Loucy (cell line): ENCODE measurements around the gene HSF5.
A peak's percentile ranks its signal among the peaks of the same experiment; 100 is the strongest.

Experiments
- H2AFZ ChIP-seq: fragments of 200-600 bp; sonication (generic); 2 replicates; pipeline ENCODE4 v1.6.0; 2016; ENCODE audit warnings: antibody characterized with exemption, mild to moderate bottlenecking, low read length, moderate library complexity
- H3F3A ChIP-seq: fragments of 200-600 bp; 2 replicates; pipeline ENCODE4 v1.6.0; 2016; ENCODE audit warnings: antibody characterized with exemption, low read depth, mild to moderate bottlenecking
- H3K27me3 ChIP-seq: fragments of 200-600 bp; sonication (generic); 2 replicates; pipeline ENCODE4 v1.6.1; 2014; ENCODE audit warnings: low read length, mild to moderate bottlenecking; ENCODE audit not compliant: insufficient read depth, poor library complexity, severe bottlenecking
- H3K36me3 ChIP-seq: fragments of 200-600 bp; sonication (generic); 2 replicates; pipeline ENCODE4 v1.6.1; 2016; ENCODE audit warnings: low read length; ENCODE audit not compliant: insufficient read depth
- H3K4me1 ChIP-seq: fragments of 200-600 bp; sonication (generic); 2 replicates; pipeline ENCODE4 v1.5.1; 2014; ENCODE audit warnings: low read length, mild to moderate bottlenecking; ENCODE audit not compliant: insufficient read depth, poor library complexity, severe bottlenecking
- H3K4me2 ChIP-seq: fragments of 200-600 bp; sonication (generic); 2 replicates; pipeline ENCODE4 v1.6.0; 2014; ENCODE audit warnings: antibody characterized with exemption, low read length, low read depth, mild to moderate bottlenecking; ENCODE audit not compliant: poor library complexity, severe bottlenecking
- H3K4me3 ChIP-seq: fragments of 200-600 bp; sonication (generic); 2 replicates; pipeline ENCODE4 v1.5.1; 2014; ENCODE audit warnings: low read length, mild to moderate bottlenecking, mixed read lengths; ENCODE audit not compliant: poor library complexity, severe bottlenecking
- H3K79me2 ChIP-seq: fragments of 200-600 bp; sonication (generic); 2 replicates; pipeline ENCODE4 v1.6.1; 2014; ENCODE audit warnings: low read length; ENCODE audit not compliant: insufficient read depth
- H3K9ac ChIP-seq: fragments of 200-600 bp; sonication (generic); 2 replicates; pipeline ENCODE4 v1.6.0; 2014; ENCODE audit warnings: mild to moderate bottlenecking, low read depth, low read length, moderate library complexity; ENCODE audit not compliant: poor library complexity, severe bottlenecking
- H3K9me2 ChIP-seq: fragments of 200-600 bp; sonication (generic); replicated peaks from 2 replicates; pipeline ENCODE4 v1.6.1; 2016; ENCODE audit warnings: low read depth, low read length, mixed read lengths
- H3K9me3 ChIP-seq: fragments of 200-600 bp; sonication (generic); 2 replicates; pipeline ENCODE4 v1.6.1; 2014; ENCODE audit warnings: mild to moderate bottlenecking, antibody characterized with exemption, low read length, low read depth; ENCODE audit not compliant: insufficient read depth
- H4K20me1 ChIP-seq: fragments of 200-600 bp; sonication (generic); 2 replicates; pipeline ENCODE4 v1.6.0; 2014; ENCODE audit warnings: antibody characterized with exemption, low read length, mild to moderate bottlenecking; ENCODE audit not compliant: insufficient read depth, poor library complexity, severe bottlenecking
- CTCF ChIP-seq: fragments of 200-600 bp; sonication (generic); conservative IDR thresholded peaks from 2 replicates; pipeline ENCODE4 v1.5.1; 2014; ENCODE audit warnings: mild to moderate bottlenecking, antibody characterized with exemption, low read length
- EZH2phosphoT487 ChIP-seq: fragments of 200-600 bp; IDR thresholded peaks from 2 replicates; pipeline ENCODE4 v1.6.1; 2018; ENCODE audit warnings: antibody characterized with exemption, mild to moderate bottlenecking, moderate library complexity, borderline replicate concordance

HSF5 gene

GRCh38 chr17:58513267-58513964, 25.2 kb upstream of the HSF5 start:
- H4K20me1 ChIP-seq = peaks cover 14% of the 10 kb centered on the region
- H3K36me3 ChIP-seq = peaks cover 30% of the 10 kb centered on the region; the same call in 1 of the 2 replicates
- peaks cover 43% of the 10 kb centered on the region for H3K79me2 ChIP-seq
- H3K9ac ChIP-seq = peak overlapping the region; percentile 84
- H3K9me3 ChIP-seq = no peaks in the 10 kb centered on the region
- H3K4me1 ChIP-seq = peaks cover 37% of the 10 kb centered on the region
- peaks cover 2% of the 10 kb centered on the region; the same call in 1 of the 2 replicates for H3F3A ChIP-seq
- H3K4me2 ChIP-seq = peak overlapping the region; percentile 100
- H3K9me2 ChIP-seq = no peaks in the 10 kb centered on the region
- H2AFZ ChIP-seq = no peak overlapping the region
- no peaks in the 10 kb centered on the region for H3K27me3 ChIP-seq
- TF ChIP-seq CTCF = peak; percentile 39
- no peak for TF ChIP-seq EZH2phosphoT487
- H3K4me3 ChIP-seq = peak overlapping the region; percentile 79

GRCh38 chr17:58510075-58510474, 21.9 kb upstream of the HSF5 start:
- Histone ChIP-seq H3F3A (no peaks in the 10 kb centered on the region), H4K20me1 (peaks cover 18% of the 10 kb centered on the region), H3K9me3 (no peaks in the 10 kb centered on the region), H3K4me1 (peaks cover 19% of the 10 kb centered on the region), H3K9ac (no peak overlapping the region), H3K79me2 (peaks cover 41% of the 10 kb centered on the region), H3K4me2 (no peak overlapping the region), H3K4me3 (no peak overlapping the region), H3K27me3 (no peaks in the 10 kb centered on the region), H3K36me3 (peaks cover 57% of the 10 kb centered on the region; the same call in 1 of the 2 replicates), H3K9me2 (no peaks in the 10 kb centered on the region), H2AFZ (no peak overlapping the region)
- no peak for TF ChIP-seq EZH2phosphoT487
- TF ChIP-seq CTCF = no peak

DNA sequence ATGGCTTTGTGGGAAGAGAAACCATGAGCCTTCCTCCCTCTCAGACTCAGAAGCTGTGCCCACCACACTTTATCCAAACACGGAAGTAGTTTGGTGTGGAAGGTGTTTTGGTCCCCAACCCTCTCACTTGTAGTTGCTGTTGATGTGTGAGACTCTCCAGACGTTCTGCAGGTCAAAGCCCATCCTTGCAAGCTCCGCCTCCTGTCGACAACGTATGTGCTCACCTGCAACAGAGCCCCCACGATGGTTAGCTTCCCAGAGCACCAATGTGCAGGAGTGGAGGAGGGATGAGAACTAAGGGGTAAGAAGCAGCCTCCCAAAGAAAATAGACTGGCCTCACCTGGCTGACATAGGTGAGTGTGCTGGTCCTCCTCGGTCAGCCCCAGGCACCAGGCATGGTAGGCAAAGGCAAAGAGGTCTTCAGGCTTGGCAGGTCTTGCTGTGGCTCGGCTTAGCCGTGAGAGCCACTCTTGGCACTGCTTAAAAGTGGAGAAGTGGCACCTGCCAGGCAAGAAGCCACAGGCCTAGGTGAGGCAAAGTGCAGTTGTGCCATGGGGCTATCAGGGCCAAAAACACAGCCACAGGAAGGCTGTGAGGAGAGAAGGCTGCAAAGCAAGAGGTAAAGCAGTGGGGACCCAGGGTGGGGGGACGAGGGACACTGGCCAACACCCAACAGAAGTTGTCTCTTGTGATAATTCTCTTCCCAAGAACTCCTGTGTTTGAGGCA, 20.3 kb upstream of the HSF5 start:
- Histone ChIP-seq H3K9ac (no peak overlapping the region), H3K27me3 (no peaks in the 10 kb centered on the region), H2AFZ (no peak overlapping the region), H4K20me1 (peaks cover 20% of the 10 kb centered on the region), H3F3A (no peaks in the 10 kb centered on the region), H3K9me3 (no peaks in the 10 kb centered on the region), H3K4me2 (no peak overlapping the region), H3K79me2 (peaks cover 33% of the 10 kb centered on the region), H3K9me2 (no peaks in the 10 kb centered on the region), H3K4me3 (no peak overlapping the region), H3K36me3 (peaks cover 70% of the 10 kb centered on the region; the same call in 1 of the 2 replicates), H3K4me1 (peaks cover 27% of the 10 kb centered on the region)
- TF ChIP-seq CTCF (no peak), EZH2phosphoT487 (no peak)
